ENCODE data around the gene FDPS.

FDPS gene

GRCh38 chr1:155308493-155309422 is at the start of gene FDPS:
Gene FDPS (plus strand): TSS chr1:155308866. CDS start chr1:155309790, 924 bp downstream.
- peak; percentile 94 to 97 for DNase-seq (ENCODE audit: low read depth in 2 of 2)

- no peak for DNase-seq (ENCODE audit: low read depth in 2 of 2)
Observed at GRCh38 chr1:155260276-155260675, 48.4 kb upstream of the FDPS start.

GRCh38 chr1:155261493-155261851 is 47.2 kb upstream of the FDPS start:
- DNase-seq (ENCODE audit: low read depth in 2 of 2) = no peak

- DNase-seq (ENCODE audit: low read depth in 2 of 2) = peak; percentile 77 to 79
Observed at GRCh38 chr1:155261852-155262673, 46.6 kb upstream of the FDPS start, which contains the start of gene SCAMP3. Gene SCAMP3 (minus strand): TSS chr1:155262360. CDS start chr1:155262151, 209 bp downstream.

GRCh38 chr1:155263067-155263466 is 45.6 kb upstream of the FDPS start:
- DNase-seq (ENCODE audit: low read depth in 2 of 2) = no peak

- no peak for DNase-seq (ENCODE audit: low read depth in 2 of 2)
Observed at GRCh38 chr1:155266553-155266952, 42.1 kb upstream of the FDPS start.

GRCh38 chr1:155267373-155267772 is 41.3 kb upstream of the FDPS start:
- DNase-seq (ENCODE audit: low read depth in 2 of 2) = no peak

- DNase-seq (ENCODE audit: low read depth in 2 of 2) = no peak
Observed at GRCh38 chr1:155268630-155269029, 40.0 kb upstream of the FDPS start.

GRCh38 chr1:155269381-155269780 is 39.3 kb upstream of the FDPS start:
- DNase-seq (ENCODE audit: low read depth in 2 of 2) = no peak

GRCh38 chr1:155272466-155273342 is 36.0 kb upstream of the FDPS start:
- DNase-seq (ENCODE audit: low read depth in 2 of 2) = no peak

- DNase-seq (ENCODE audit: low read depth in 2 of 2) = peak; percentile 91 to 93
Observed at GRCh38 chr1:155273343-155274245, 35.1 kb upstream of the FDPS start, which contains the start of gene CLK2. Gene CLK2 (minus strand): TSS chr1:155273504. CDS start chr1:155270977, 2,527 bp downstream.

GRCh38 chr1:155277070-155277901 is 31.4 kb upstream of the FDPS start, which contains the start of gene HCN3:
Gene HCN3 (plus strand): TSS chr1:155277463. CDS start chr1:155277591, 128 bp downstream.
- DNase-seq (ENCODE audit: low read depth in 2 of 2) = peak; percentile 86 to 89

GRCh38 chr1:155277902-155278688 is 30.6 kb upstream of the FDPS start:
- peak; percentile 53 to 60 for DNase-seq (ENCODE audit: low read depth in 2 of 2)

GRCh38 chr1:155278689-155279160 is 29.9 kb upstream of the FDPS start:
- no peak for DNase-seq (ENCODE audit: low read depth in 2 of 2)

GRCh38 chr1:155279268-155279667 is 29.4 kb upstream of the FDPS start:
- no peak for DNase-seq (ENCODE audit: low read depth in 2 of 2)

- no peak for DNase-seq (ENCODE audit: low read depth in 2 of 2)
Observed at GRCh38 chr1:155282488-155283091, 26.1 kb upstream of the FDPS start.

- DNase-seq (ENCODE audit: low read depth in 2 of 2) = no peak
Observed at GRCh38 chr1:155284476-155284875, 24.2 kb upstream of the FDPS start.

GRCh38 chr1:155285063-155285462 is 23.6 kb upstream of the FDPS start:
- no peak for DNase-seq (ENCODE audit: low read depth in 2 of 2)
